Mucosa of gallbladder (tissue), 1 donor: ENCODE results near the gene RHOC. TPM values are rescaled to one million over a fixed set of nuclear protein-coding genes. Genes with fewer than 3 reads are reported as not detected.

Experiments
- DNase-seq: peaks from one replicate; pipeline ENCODE4 v3.0.0-alpha.2; 2020; ENCODE audit warnings: low spot score
- total RNA-seq: library from RNA; stranded (reverse); gene quantifications from one replicate; pipeline ENCODE4 v1.2.1, GENCODE V29; 2021
- donor health status: DM: no; HTN: no; CAD: no.

The RHOC gene
- total RNA-seq, 1 donor from 2014 or later = 300 TPM

- DNase-seq = no peak
Observed at GRCh38 chr1:112717263-112717873, 10.4 kb upstream of the RHOC start.

GRCh38 chr1:112716133-112716720, 9.3 kb upstream of the RHOC start:
- peak; percentile 91 for DNase-seq

DNA sequence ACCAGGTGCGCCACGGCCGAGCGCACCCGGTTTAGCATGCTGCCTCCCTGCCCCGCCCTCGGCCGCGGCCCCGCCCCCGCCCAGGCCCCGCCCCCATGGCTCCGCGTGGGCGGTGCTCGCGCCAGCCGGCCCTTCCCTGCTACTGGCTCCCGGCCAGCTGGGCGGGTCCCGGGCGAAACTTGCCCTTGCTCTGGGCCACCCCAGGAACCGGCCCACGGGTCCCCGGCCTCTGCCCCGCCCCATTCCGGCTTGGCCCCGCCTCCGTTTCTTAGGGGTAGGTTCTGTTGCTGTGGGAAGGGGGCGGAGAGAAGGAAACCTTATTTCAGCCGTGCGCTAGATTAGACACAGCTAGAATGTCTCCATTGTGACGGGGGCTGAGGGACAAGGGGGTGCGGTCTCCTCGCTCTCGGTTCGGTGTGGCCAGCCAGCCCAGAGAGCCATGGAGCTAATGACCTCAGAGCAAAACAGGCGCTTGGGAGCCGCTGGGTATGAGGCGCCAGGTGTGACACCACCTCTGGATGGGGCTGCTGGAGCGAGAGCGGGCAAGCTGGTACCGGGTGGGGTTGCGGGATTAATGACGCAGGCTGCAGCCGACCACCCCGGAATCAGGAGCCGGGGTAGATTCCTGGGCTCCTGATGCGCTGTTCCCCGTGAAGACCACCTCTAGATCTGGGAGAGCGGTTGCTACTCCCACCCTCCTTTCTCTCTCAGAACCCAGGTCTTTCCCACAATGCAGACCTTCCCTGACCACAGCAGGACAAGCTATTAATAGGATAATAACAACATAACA, 8.5 kb upstream of the RHOC start, which contains the start of gene PPM1J:
PPM1J (minus strand) TSS at position 69 of the 790 bp plus-strand sequence; CDS start at position 38, 31 bp downstream.
- peak; percentile 97 for DNase-seq

DNA sequence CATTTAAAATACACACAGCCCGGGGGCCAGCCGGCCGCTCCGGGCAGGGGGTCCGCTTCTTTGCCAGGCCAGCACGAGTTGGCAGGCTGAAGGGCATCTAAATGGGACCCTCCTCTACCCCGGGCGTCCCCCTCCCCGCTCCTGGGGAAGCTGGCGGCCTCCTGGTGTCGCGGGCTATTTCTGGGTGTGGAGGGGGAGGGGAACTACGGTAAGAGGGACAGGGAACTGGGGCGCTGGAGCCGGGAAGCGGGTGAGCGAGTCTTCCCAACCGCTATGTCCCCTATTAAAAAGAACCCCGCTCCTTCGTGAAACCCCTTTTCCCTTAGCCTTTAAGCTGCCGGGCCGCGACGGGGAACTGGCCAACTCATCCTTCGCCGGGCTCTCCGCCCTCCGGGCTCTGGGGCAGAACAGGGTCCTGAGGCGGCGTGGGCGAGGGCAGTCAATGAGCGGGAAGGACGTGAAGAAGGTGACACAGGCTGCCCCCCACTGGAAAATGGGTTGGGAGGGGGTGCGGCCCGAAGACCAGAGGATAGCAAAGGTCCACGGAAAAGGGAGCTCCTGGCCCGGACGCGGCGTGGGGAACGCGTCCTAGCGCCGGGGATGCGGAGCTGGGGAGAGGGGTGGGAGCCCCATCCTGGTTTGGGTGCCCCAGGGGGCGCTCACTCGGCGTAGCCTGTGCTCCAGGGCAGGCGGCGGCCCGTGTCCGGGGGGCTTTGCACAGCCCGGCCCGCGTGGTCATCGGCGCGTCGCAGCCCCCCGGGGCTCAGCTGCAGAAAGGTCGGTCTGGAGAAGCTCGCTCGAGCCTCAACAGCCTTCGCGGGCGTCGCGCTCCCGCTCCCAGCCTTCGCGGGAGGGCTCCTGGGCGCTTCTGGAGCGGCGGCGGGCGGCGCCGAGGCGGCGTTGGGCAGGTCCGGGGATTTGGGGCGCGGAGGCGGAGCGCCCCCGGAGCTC, 7.7 kb upstream of the RHOC start:
- no peak for DNase-seq

DNA sequence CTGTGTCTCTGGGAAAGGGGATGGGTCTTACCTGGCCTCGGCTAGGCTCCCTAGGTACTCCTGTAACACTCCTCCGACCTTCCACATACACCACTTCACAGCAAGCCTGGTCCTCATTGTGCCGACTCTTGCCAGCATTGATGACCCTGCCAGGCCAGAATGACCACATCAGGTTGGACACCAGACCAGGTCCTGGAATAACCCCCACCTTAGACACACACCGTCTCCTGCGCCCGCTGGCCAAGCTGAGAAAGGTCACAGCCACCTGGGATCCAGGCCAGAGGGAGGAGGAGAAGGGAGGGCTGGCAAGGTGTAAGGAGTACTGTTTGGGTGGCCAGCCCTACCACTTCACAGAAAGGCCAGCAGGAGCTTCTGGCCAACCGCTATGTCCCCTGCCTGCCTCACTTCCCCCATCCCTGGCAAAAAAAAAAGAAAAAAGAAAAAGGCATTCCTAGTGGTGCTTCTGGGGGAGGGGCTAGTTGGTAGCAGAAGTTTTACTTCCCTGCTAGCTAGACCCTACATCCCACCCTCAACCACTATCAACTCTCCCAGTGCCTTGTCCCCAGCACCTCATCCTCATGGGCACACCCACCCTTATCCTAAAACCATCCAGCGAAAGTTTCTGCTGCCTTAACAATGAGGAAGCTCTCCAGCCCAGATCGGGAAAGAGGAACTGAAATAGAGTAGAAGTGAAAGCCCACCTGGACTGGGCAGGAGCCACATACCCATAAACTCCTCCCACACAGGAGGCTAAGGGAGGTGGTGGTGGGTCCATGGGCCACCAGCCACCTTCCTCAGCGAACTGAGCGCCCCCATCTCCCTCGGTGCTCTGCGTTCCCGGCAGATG, 6.8 kb upstream of the RHOC start:
- no peak for DNase-seq

DNA sequence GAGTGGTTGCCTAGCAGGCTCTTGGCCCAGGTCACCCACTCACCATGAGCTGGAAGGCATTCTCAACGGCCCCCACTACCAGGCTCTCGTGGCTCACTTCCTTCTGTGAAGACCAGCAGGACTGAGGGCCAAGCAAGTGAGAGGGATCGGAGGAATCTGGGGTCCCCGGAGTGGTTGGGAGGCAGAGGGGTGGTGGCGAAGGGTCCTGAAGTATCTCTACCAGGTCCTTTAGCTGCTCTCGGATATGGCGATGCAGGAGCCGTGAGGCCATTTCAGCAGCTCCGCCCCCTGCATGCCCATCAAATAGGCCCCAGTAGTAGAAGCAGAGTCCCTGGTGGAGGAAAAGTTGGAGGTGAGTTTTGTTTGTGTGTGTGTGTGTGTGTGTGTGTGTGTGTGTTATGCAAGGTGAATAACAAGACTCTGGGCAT, 5.8 kb upstream of the RHOC start:
- no peak for DNase-seq

- DNase-seq = no peak
Observed at GRCh38 chr1:112712191-112712590, 5.3 kb upstream of the RHOC start.

- DNase-seq = no peak
Observed at GRCh38 chr1:112711670-112712069, 4.7 kb upstream of the RHOC start.

DNA sequence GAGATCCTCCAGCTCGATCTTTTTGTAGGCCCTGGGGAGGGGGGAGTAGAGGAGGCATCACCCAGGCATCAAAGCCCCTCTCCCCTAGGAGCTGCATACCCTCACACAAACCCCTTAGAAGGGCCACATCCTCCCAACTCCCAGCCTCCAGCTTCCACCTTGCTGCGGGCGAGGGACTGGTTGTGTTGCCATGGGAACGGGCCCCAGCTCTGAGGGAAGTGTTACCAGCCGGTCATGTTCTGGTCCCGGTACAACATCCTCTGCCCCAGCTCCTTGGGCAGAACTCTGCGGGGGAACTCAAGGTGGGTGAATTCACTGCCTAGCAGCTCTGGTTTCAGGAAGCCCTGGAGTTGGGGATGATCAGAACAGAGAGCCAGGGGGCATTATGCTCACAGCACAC, 4.1 kb upstream of the RHOC start:
- DNase-seq = no peak

DNA sequence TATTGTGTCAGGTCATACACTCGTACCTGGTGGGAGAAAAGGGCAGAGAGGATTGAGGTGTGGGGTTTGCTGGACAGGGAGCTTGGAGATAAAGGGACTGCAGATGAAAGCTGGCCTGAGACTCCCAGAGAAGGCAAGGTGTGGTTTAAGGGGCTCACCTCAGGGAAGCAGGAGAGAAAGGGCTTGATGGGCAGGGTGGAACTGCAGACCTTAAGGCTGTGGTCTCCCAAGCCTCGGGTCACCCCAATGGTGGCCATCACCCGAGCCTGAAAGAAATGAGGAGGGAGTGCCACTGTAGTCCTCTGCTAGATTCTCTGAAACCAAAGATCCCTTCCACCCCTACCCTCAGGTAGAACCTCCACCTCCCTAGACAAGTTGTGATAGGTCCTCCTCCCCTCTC, 3.7 kb upstream of the RHOC start:
- DNase-seq = no peak

- DNase-seq = no peak
Observed at GRCh38 chr1:112710159-112710558, 3.2 kb upstream of the RHOC start.

DNA sequence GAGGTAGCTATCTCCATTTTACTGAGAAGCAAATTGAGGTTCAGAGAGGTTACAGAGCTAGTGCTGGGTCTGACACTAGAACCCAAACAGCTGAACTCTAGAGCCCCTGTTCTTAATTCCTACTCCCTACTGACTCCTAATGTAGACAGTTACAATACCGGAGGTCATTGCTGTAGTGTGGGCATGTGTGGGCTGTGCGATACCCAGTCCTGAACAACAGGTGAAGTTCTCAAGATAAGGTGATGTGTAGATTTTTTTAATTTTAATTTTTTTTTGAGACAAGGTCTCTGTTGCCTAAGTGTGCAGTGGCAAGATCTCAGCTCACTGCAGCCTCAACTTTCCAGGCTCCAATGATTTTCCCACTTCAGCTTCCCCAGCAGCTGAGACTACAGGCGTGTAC, 1.6 kb upstream of the RHOC start:
- DNase-seq = no peak

GRCh38 chr1:112708002-112708448, 1.1 kb upstream of the RHOC start:
- DNase-seq = no peak

DNA sequence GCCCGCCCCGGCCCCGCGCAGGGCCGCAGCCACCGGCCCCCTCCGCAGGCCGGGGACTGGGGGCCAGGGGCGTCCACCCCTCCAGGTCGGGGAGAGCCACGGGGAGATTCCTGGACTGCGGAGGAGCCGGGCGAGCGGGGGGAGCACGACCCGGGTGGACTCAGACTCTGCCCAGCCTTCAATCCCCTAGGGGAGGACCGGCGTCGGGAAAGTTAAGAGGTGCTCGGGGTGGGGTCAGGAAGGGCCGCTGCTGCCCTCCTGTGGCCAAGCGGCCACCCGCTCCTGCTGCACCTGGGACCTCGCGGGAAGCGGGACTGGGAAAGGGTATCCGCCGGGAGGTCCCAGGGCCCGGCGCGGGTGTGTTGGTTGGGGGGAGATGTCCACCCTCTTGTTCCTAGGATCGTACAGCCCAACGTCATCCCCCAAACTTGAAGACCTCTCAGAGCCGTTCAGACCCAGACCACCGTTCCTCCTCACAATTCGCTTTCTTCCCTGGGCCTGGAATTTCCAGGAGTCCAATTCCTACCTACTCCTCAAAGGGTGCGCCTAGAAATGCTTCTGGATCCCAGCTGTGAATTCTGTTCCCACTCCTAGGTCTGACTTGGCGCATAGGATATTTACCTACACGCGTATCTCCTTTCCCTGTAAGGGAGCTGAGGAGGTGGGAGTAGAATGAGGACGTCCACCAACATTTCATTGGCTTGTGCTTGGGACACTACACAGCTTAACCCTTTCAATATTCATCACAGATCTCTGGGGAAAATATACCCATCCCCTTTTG, 484 bp upstream of the RHOC start:
- peak; percentile 86 for DNase-seq

DNA sequence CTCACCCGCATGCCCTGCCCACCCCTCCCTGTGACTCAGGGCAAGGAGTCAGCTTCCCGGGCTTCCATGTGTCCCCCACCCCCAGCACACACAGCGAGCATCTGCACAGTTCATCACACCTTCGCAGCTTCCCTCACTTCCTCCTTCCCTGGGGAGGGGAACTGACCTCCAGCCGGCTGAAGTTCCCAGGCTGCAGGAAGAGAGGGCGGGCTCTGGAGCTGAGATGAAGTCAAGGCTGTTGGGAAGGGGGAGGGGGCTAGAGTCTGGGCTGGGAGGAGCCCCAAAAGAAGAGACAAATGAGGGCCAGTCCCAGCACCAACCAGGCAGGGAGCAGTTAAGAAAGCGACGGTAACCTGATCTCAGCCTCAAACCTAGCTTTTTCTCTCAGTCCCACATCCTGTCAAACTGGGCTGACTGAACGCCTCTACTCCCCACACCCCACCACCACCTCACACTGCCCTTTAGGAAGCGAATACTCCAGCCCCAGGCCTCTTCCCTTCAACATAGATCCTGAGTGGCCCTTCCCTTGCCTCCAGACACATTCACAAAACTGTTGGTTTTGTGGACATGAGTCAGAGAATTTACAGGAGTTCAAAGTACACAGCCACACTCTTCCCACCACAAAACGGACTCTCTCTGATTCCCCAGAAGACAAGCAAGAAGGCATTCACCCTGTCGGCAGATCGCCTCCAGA, 1.8 kb downstream of the RHOC start:
- DNase-seq = peak; percentile 84

DNA sequence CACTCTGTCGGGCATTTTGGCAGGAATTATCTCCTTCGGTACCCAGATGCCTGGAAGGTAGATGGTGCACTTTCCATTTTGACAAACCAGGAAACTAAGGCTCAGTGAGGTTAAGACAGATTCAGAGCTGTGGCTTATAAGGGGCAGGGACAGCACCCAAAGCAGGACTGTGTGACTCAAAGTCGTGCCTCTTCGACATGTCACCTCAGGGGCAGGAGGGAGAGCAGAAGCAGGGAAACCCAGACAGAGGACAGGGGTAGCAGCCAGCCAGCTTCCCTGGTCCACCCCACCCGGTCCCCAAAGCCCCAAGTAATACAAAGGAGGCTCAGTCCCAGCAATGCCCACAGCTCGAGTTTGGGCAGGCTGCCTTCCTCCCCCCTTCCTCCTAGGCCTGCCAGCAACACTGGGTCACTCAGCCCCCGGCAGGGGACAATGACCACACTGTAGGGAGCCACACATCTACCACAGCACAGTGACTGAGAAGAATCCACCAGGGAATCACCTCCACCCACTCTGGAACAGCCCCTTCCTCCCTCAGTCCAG, 2.5 kb downstream of the RHOC start:
- DNase-seq = no peak

DNA sequence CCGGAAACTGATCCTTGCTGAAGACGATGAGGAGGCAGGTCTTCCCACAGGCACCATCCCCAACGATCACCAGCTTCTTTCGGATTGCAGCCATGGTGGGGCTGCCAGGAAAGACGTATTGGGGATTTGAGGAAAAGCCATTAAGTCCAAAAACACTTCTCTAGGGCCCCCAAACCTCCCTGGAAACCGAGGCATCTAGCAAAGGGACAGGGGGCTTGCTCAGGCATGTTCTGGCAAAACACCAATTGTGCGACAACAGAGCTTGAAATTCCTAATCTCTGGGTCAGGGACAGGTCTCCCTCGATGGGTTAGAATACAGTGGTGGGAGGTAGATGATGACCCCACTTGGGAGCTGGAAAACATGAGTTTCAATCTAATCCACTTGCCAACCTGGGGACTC, 3.2 kb downstream of the RHOC start:
- no peak for DNase-seq

DNA sequence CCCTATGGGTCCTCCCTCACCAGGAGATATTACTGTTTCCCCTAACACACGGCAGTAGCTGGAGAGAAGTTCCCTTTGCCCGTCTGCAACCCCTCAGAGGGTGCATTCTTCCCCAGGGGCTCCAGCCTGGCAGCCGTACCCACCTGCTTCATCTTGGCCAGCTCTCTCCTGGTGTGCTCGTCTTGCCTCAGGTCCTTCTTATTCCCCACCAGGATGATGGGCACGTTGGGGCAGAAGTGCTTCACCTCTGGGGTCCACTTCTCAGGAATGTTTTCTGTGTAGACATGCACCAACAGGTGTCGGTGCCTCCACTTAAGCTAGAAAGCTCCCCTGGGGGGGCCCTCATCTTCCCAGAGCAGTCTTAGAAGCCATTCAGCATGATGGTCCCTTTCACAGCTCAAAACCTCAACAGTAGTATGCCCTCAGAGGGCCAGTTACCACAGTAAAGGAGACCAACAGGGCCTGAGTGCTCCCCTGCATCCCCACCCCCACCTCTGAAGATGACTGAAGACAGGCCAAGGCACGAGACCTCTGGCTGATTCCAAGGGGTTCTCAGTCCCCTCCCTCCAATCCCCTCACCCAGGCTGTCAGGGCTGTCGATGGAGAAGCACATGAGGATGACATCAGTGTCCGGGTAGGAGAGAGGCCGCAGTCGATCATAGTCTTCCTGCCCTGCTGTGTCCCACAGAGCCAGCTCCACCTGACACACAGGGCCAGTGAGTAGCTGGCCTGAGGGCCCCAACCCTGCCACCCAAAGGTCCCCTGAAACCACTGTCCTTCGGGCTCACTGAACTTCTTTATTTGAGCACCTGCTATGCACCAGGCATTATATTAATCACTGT, 4.3 kb downstream of the RHOC start:
- no peak for DNase-seq
